ENCODE data around the gene MTMR10.

MTMR10 gene

GRCh38 chr15:30924353-30924752 lies 67.1 kb downstream of the MTMR10 start:
- peaks cover 98% of the 10 kb centered on the region for H3K36me3 ChIP-seq (ENCODE audit: insufficient read depth, low read length)

GRCh38 chr15:30923429-30923828 lies 68.0 kb downstream of the MTMR10 start:
- H3K9me3 ChIP-seq (ENCODE audit: insufficient read depth, low read length, severe bottlenecking): no peaks in the 10 kb centered on the region
- H2AFZ ChIP-seq (ENCODE audit: low read depth, low read length): no peak overlapping the region
- peaks cover 3% of the 10 kb centered on the region; the same call in 1 of the 2 replicates for H4K20me1 ChIP-seq (ENCODE audit: insufficient read depth, low read length)
- no peak for TF ChIP-seq EZH2 (IDR thresholded peaks at IDR 0.05; ENCODE audit: borderline replicate concordance, low read depth, low read length, severe bottlenecking)
- TF ChIP-seq CTCF (IDR thresholded peaks at IDR 0.05; ENCODE audit: borderline replicate concordance, extremely low read depth, low read length, poor library complexity, severe bottlenecking): no peak
- H3K4me3 ChIP-seq (ENCODE audit: low read depth in 1 of 2, low read length in 2 of 2): no peak overlapping the region
- H3K9ac ChIP-seq (ENCODE audit: low read depth, low read length): no peak overlapping the region
- no peaks in the 10 kb centered on the region for H3K4me1 ChIP-seq (ENCODE audit: insufficient read depth, low read length)
- DNase-seq: no peak
- H3K4me2 ChIP-seq (ENCODE audit: insufficient read depth, low read length): no peak overlapping the region
- no peaks in the 10 kb centered on the region for H3K79me2 ChIP-seq (ENCODE audit: insufficient read depth, low read length)
- H3K27ac ChIP-seq (ENCODE audit: low read length): no peak overlapping the region
- H3K36me3 ChIP-seq (ENCODE audit: insufficient read depth, low read length): peaks cover 95% of the 10 kb centered on the region
- no peaks in the 10 kb centered on the region for H3K27me3 ChIP-seq (ENCODE audit: insufficient read depth, low read length, poor library complexity)
- no peak for ATAC-seq (ENCODE audit: insufficient read depth, low read depth)

More at GRCh38 chr15:30924353-30924752, 67.1 kb downstream of the MTMR10 start:
- Histone ChIP-seq H3K27ac (ENCODE audit: low read length) (no peak overlapping the region), H2AFZ (ENCODE audit: low read depth, low read length) (no peak overlapping the region), H3K9me3 (ENCODE audit: insufficient read depth, low read length, severe bottlenecking) (no peaks in the 10 kb centered on the region), H3K4me1 (ENCODE audit: insufficient read depth, low read length) (no peaks in the 10 kb centered on the region), H4K20me1 (ENCODE audit: insufficient read depth, low read length) (peaks cover 2% of the 10 kb centered on the region; the same call in 1 of the 2 replicates), H3K9ac (ENCODE audit: low read depth, low read length) (no peak overlapping the region), H3K27me3 (ENCODE audit: insufficient read depth, low read length, poor library complexity) (no peaks in the 10 kb centered on the region), H3K4me3 (ENCODE audit: low read depth in 1 of 2, low read length in 2 of 2) (no peak overlapping the region), H3K4me2 (ENCODE audit: insufficient read depth, low read length) (no peak overlapping the region), H3K79me2 (ENCODE audit: insufficient read depth, low read length) (no peaks in the 10 kb centered on the region)
- TF ChIP-seq CTCF (IDR thresholded peaks at IDR 0.05; ENCODE audit: borderline replicate concordance, extremely low read depth, low read length, poor library complexity, severe bottlenecking) (no peak), EZH2 (IDR thresholded peaks at IDR 0.05; ENCODE audit: borderline replicate concordance, low read depth, low read length, severe bottlenecking) (no peak)
- ATAC-seq (ENCODE audit: insufficient read depth, low read depth) (no peak), DNase-seq (no peak)

GRCh38 chr15:30922480-30923311 lies 68.7 kb downstream of the MTMR10 start:
- DNase-seq (no peak), ATAC-seq (ENCODE audit: insufficient read depth, low read depth) (no peak)
- H2AFZ ChIP-seq (ENCODE audit: low read depth, low read length): no peak overlapping the region
- no peaks in the 10 kb centered on the region for H3K4me1 ChIP-seq (ENCODE audit: insufficient read depth, low read length)
- H3K9me3 ChIP-seq (ENCODE audit: insufficient read depth, low read length, severe bottlenecking): no peaks in the 10 kb centered on the region
- no peaks in the 10 kb centered on the region for H3K27me3 ChIP-seq (ENCODE audit: insufficient read depth, low read length, poor library complexity)
- peaks cover 95% of the 10 kb centered on the region for H3K36me3 ChIP-seq (ENCODE audit: insufficient read depth, low read length)
- peaks cover 5% of the 10 kb centered on the region; the same call in 1 of the 2 replicates for H4K20me1 ChIP-seq (ENCODE audit: insufficient read depth, low read length)
- H3K9ac ChIP-seq (ENCODE audit: low read depth, low read length): no peak overlapping the region
- H3K4me2 ChIP-seq (ENCODE audit: insufficient read depth, low read length): no peak overlapping the region
- no peak overlapping the region for H3K4me3 ChIP-seq (ENCODE audit: low read depth in 1 of 2, low read length in 2 of 2)
- no peak overlapping the region for H3K27ac ChIP-seq (ENCODE audit: low read length)
- TF ChIP-seq EZH2 (IDR thresholded peaks at IDR 0.05; ENCODE audit: borderline replicate concordance, low read depth, low read length, severe bottlenecking): no peak
- TF ChIP-seq CTCF (IDR thresholded peaks at IDR 0.05; ENCODE audit: borderline replicate concordance, extremely low read depth, low read length, poor library complexity, severe bottlenecking): no peak
- no peaks in the 10 kb centered on the region for H3K79me2 ChIP-seq (ENCODE audit: insufficient read depth, low read length)

Measured in DND-41 (cell line).